GM12873 (cell line): ENCODE measurements around the gene CD40LG.

Experiments
- TF ChIP-seq, protein P1 (sequence below): IDR thresholded peaks from 2 replicates; pipeline ENCODE4 v1.5.1; 2012; ENCODE audit warnings: low read depth, mild to moderate bottlenecking, moderate library complexity, low read length, control low read depth; ENCODE audit not compliant: insufficient read depth; ENCODE audit errors: missing control alignments

Gene CD40LG

DNA sequence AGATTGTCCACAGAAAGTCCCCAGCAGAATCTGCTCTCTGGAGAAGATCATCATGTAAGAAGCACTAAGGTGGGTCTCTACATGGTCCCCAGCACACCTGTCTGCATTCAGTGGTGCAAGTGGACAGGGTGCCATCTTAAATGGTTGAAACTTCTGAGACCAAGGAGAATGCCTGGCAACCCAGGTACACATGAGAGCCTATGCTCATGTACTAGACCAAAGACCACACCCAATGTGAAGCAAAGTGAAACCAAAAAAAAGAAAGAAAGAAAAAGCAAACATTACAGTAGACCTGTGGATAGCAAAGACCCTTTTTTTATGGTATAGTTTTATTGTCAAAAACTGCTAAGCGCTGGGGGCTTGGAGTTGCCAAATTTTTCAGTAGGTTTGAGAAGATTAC is 15.0 kb downstream of the CD40LG start:
- TF ChIP-seq, protein P1, sequence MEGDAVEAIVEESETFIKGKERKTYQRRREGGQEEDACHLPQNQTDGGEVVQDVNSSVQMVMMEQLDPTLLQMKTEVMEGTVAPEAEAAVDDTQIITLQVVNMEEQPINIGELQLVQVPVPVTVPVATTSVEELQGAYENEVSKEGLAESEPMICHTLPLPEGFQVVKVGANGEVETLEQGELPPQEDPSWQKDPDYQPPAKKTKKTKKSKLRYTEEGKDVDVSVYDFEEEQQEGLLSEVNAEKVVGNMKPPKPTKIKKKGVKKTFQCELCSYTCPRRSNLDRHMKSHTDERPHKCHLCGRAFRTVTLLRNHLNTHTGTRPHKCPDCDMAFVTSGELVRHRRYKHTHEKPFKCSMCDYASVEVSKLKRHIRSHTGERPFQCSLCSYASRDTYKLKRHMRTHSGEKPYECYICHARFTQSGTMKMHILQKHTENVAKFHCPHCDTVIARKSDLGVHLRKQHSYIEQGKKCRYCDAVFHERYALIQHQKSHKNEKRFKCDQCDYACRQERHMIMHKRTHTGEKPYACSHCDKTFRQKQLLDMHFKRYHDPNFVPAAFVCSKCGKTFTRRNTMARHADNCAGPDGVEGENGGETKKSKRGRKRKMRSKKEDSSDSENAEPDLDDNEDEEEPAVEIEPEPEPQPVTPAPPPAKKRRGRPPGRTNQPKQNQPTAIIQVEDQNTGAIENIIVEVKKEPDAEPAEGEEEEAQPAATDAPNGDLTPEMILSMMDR: no peak

DNA sequence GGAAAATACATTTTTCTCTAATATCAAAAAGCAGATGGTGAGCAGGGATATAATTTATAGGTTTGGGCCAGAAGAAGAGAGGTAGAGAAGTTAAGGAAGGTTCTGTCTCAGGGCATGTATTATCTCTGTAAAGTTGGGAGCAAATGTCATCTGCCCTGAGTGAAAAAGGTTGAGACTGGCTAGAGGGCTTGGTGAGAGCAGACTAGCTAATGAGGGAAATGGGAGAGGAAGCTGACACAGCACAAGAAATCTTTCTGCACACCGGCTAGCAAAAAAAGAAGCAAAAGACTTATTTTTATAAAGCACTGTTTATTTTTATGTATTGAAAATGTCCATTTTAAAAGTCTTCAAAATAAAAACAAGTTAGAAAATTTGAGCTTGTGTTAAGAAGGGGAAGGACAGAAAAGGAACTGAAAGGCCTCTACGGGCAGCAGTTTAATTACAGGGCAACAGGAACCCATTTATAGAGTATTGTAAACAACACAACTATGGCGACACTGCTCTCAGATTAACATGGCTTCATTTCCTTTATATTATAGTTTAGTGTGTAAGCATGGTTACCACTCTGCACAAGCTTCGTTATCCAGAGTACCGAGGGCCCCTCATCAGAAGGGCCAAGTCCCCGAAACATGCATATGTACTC is 17.4 kb downstream of the CD40LG start:
- TF ChIP-seq, protein P1: no peak

DNA sequence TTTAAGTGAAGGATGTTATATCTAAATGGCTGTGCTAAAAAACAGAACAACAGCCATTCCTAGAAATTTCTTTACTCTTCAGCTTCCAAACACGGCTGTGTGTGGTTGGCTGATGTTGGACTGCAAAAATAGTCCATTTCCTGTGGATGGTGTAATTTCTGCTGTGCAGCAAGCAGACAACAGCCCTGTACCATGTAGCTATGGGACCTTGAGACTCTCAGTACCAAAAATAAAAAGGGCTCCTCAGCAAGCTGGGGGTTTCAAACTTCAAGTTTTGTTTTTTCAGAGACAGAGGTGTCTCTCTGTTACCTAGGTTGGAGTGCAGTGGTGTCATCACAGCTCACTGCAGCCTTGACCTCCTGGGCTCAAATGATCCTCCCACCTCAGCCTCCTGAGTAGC is 18.1 kb downstream of the CD40LG start:
- TF ChIP-seq, protein P1: no peak

DNA sequence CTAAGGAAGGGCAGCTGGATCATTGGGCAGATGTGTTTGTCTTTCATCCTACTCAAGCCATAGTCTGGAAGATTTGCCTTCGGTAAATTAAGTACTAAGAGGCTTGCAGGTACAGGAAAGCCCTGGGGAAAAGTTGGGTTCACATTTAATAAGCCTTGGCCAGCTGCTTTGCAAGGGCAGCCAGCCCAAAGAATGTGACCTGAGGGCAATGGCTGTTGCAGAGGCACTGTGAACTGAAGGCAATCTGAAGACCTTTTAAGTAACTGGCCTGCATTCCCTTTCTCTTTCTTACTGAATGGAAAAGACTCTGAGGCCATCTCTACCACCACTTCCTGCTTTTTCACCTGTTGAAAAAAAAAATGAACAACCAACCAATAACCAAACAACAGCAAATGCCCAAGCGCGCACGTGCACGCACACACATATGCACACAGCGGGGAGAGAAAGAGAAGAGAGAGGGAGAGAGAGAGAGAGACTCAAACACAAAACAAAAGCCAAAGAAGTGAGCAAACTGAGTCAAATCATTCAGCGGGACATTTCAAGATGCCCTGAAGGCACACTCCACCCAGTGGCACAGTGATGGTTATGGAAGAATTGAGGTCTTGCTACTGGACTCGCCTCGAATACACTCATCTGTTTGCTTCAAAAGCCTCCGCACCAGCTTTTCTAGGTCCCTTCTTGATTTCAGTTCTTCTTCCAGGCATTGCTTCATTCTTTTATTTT is 19.6 kb downstream of the CD40LG start:
- TF ChIP-seq, protein P1: no peak

DNA sequence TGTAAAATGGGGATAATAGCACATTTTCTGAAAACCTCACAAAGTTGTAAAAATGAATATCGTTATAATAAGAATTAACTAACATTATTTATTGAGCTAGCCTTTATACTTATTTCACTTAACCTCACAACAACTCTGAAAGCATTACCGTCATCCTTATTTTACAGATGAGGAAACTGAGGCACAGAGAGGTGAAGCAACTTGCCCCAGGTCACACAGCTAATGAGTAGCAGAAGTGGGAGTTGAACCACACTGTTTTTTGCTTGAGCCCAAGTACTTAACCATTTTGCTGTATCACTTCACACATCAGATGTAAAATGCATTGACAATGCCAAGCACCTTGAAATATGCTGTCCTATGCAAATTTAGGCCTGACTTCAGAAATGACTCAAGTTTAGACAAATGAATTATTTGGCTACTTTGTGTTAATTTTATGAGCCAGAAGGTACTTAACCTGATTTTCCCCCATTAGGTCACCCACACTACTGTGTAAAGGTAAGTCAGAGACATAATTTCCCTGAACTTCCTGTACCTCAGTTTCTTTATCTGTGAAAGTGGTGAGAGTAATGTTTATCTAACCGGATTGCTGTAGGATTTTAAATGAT is 23.1 kb downstream of the CD40LG start:
- TF ChIP-seq, protein P1: no peak

DNA sequence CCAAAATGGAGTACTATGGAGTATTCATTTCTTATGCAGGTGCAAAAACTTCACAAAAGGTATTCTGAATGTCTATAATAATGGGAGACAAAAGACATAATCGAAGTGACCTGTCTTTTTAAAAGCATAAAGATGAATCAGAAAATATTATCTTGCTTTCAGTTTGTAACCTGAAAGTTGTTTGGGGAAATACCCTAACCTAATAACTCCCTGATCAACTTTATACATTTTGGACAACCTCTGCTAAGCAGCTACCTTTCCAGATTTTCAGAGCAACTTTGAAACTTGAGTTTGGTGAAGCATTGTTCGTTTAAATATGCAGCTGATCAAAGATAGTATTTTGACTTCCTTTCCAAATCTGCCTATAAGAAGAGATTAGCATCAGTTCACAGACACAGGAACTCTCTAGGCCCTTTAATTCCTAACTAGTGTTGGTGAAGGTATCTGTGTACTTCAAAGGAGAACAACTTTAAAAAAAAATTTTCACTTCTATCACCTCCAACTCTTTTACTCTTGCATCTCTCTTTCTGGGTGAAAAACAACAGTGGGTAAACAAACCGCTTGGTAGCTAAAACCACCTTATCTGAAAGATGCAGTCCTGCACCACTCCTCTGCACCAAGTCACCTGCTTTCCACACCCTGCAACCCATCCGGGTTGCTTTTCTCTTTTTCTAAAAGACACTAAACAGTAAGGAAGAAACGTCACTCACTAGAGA is 26.5 kb downstream of the CD40LG start:
- TF ChIP-seq, protein P1: no peak

DNA sequence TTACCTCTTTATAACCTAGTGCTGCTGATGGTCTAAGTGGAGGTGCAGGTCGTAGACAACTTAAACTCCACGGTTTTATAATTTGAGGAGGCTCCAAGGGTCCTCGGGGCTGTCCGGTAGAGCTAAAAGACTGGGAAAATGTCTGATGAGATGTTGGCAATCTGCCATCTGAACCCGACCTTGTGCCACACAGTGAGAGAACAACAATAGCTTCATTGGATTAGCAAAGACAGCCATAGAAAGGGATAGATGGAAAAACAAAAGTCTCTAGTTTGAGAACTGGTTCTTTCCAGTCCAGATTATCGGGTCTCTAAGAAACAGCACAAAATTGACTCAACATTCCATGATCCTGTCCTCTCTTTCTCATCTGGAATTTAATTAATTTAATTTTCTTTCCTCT is 31.6 kb downstream of the CD40LG start:
- TF ChIP-seq, protein P1: no peak
